Measurements from ENCODE around the gene PDCD6IP.

DNA sequence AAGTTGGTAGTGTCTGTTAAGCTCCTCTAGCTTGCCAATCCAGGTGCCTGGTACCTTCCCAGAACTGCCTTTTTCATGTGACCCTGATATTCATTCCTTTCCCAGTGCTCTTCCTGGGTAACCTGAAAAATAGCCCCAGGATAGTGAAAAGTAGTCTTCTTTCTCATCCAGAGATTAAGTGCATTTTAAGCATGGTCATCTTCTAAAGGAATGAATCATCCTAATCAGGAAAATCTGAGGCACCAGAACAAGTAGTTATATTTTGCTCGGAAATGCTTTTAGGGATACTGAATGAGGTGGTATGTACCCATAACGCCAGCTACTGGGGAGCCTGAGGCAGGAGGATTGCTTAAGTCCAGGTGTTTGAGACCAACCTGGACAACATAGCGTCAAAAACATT lies 23.1 kb upstream of the PDCD6IP start:
- no peak for TF ChIP-seq CHD2 (IDR thresholded peaks at IDR 0.05; ENCODE audit: low read depth, low read length)
- no peak for TF ChIP-seq SMARCC2 (IDR thresholded peaks at IDR 0.05)
- TF ChIP-seq REPIN1 (CRISPR knock-in tag; IDR thresholded peaks at IDR 0.05; ENCODE audit: borderline replicate concordance, low read depth), result no peak
- no peak for TF ChIP-seq CBX2 (IDR thresholded peaks at IDR 0.05; ENCODE audit: low read depth, low read length)
- no peak for TF ChIP-seq CBX2 (CRISPR knock-in tag; IDR thresholded peaks at IDR 0.05; ENCODE audit: low read depth)
- TF ChIP-seq, protein P1, sequence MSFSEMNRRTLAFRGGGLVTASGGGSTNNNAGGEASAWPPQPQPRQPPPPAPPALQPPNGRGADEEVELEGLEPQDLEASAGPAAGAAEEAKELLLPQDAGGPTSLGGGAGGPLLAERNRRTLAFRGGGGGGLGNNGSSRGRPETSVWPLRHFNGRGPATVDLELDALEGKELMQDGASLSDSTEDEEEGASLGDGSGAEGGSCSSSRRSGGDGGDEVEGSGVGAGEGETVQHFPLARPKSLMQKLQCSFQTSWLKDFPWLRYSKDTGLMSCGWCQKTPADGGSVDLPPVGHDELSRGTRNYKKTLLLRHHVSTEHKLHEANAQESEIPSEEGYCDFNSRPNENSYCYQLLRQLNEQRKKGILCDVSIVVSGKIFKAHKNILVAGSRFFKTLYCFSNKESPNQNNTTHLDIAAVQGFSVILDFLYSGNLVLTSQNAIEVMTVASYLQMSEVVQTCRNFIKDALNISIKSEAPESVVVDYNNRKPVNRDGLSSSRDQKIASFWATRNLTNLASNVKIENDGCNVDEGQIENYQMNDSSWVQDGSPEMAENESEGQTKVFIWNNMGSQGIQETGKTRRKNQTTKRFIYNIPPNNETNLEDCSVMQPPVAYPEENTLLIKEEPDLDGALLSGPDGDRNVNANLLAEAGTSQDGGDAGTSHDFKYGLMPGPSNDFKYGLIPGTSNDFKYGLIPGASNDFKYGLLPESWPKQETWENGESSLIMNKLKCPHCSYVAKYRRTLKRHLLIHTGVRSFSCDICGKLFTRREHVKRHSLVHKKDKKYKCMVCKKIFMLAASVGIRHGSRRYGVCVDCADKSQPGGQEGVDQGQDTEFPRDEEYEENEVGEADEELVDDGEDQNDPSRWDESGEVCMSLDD (CRISPR knock-in tag; IDR thresholded peaks at IDR 0.05; ENCODE audit: borderline replicate concordance), result no peak
- TF ChIP-seq SRSF9 (IDR thresholded peaks at IDR 0.05; ENCODE audit: borderline replicate concordance, insufficient read depth, low read depth, low read length, poor library complexity, severe bottlenecking), result no peak
